Activated naive CD4-positive, alpha-beta T cell treated with anti-CD3 and anti-CD28 coated beads for 36 hours (primary cell): ENCODE measurements around the gene SHC2. TPM values are rescaled to one million over a fixed set of nuclear protein-coding genes. Genes with fewer than 3 reads are reported as not detected.

Experiments used
- CTCF ChIA-PET: fragments of 350-600 bp; sonication (Branson Sonifier 250); formaldehyde crosslinking; loops from one replicate; lab custom pipeline; 2021; ENCODE audit warnings: antibody characterized with exemption; lab: Charles Lee
- DNase-seq: peaks from one replicate; pipeline ENCODE4 v3.0.0-alpha.2; 2020
- H3K27ac Mint-ChIP-seq: one replicate; pipeline ENCODE4 v1.8.0; 2021; ENCODE audit warnings: mild to moderate bottlenecking, mixed read lengths
- H3K27me3 Mint-ChIP-seq: one replicate; pipeline ENCODE4 v1.8.0; 2021; ENCODE audit warnings: low read depth, mixed read lengths
- H3K36me3 Mint-ChIP-seq: one replicate; pipeline ENCODE4 v1.8.0; 2021; ENCODE audit warnings: low read depth, mixed read lengths
- H3K4me1 Mint-ChIP-seq: one replicate; pipeline ENCODE4 v1.8.0; 2021; ENCODE audit warnings: low read depth, mixed read lengths
- H3K4me3 Mint-ChIP-seq: one replicate; pipeline ENCODE4 v1.8.0; 2021; ENCODE audit warnings: mild to moderate bottlenecking, moderate library complexity, mixed read lengths
- H3K9me3 Mint-ChIP-seq: one replicate; pipeline ENCODE4 v1.8.0; 2021; ENCODE audit warnings: mixed read lengths
- intact Hi-C: fragments of 100-400 bp; cut with micrococcal nuclease; formaldehyde crosslinking; loops from one replicate; pipeline ENCODE4 v1.15.1; 2023
- total RNA-seq, 2 experiments: library from RNA; stranded (reverse); gene quantifications; one replicate each; pipeline ENCODE4 v1.2.3, GENCODE V29; 2021

Gene SHC2
- total RNA-seq, 2 experiments from 2014 or later, result not detected

- intact Hi-C loops, result no loop called here
- CTCF ChIA-PET, result no interaction called here
- no peak overlapping the region for H3K4me3 Mint-ChIP-seq
- H3K27me3 Mint-ChIP-seq, result peaks cover 9% of the 10 kb centered on the region
- no peak overlapping the region for H3K27ac Mint-ChIP-seq
- DNase-seq, result no peak
- no peaks in the 10 kb centered on the region for H3K36me3 Mint-ChIP-seq
- no peaks in the 10 kb centered on the region for H3K4me1 Mint-ChIP-seq
- H3K9me3 Mint-ChIP-seq, result no peaks in the 10 kb centered on the region
Observed at GRCh38 chr19:369876-370275, 91.0 kb downstream of the SHC2 start.

- DNase-seq, result no peak
- H3K27ac Mint-ChIP-seq, result no peak overlapping the region
- no peak overlapping the region for H3K4me3 Mint-ChIP-seq
- intact Hi-C loops, result no loop called here
- H3K36me3 Mint-ChIP-seq, result no peaks in the 10 kb centered on the region
- peaks cover 9% of the 10 kb centered on the region for H3K27me3 Mint-ChIP-seq
- no peaks in the 10 kb centered on the region for H3K4me1 Mint-ChIP-seq
- CTCF ChIA-PET, result no interaction called here
- no peaks in the 10 kb centered on the region for H3K9me3 Mint-ChIP-seq
Observed at GRCh38 chr19:369256-369655, 91.6 kb downstream of the SHC2 start.

DNA sequence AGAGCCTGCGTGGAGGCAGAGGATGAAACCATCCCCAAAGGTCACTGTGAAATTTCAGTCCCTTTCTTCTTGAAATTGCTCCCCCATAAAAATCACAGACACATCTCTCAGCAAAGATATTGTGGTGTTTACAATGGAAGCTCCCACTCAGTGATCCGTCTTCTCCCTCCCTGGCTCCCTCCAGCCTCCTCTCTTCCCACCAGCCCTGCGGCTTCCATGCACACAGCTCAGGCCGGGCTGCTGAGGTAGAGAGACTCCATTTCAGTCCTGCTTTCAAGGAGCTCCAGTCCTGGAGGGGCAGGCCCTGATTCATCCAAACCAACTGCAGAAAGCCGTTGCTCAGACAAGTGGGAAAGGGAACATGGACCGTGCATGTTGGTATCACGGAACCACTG is 92.2 kb downstream of the SHC2 start:
- Mint-ChIP-seq H3K9me3 (no peaks in the 10 kb centered on the region), H3K36me3 (no peaks in the 10 kb centered on the region), H3K4me3 (no peak overlapping the region), H3K27me3 (peaks cover 9% of the 10 kb centered on the region), H3K4me1 (no peaks in the 10 kb centered on the region), H3K27ac (no peak overlapping the region)
- CTCF ChIA-PET, result no interaction called here
- DNase-seq, result no peak
- intact Hi-C loops, result no loop called here

GRCh38 chr19:367963-368629 is 92.7 kb downstream of the SHC2 start:
- Mint-ChIP-seq H3K27me3 (peaks cover 9% of the 10 kb centered on the region), H3K4me3 (no peak overlapping the region), H3K4me1 (no peaks in the 10 kb centered on the region), H3K9me3 (no peaks in the 10 kb centered on the region), H3K27ac (no peak overlapping the region), H3K36me3 (no peaks in the 10 kb centered on the region)
- no peak for DNase-seq
- CTCF ChIA-PET, result no interaction called here
- intact Hi-C loops, result no loop called here

GRCh38 chr19:367561-367960 is 93.3 kb downstream of the SHC2 start:
- Mint-ChIP-seq H3K27me3 (peaks cover 11% of the 10 kb centered on the region), H3K9me3 (no peaks in the 10 kb centered on the region), H3K4me3 (no peak overlapping the region), H3K36me3 (no peaks in the 10 kb centered on the region), H3K27ac (no peak overlapping the region), H3K4me1 (no peaks in the 10 kb centered on the region)
- CTCF ChIA-PET, result no interaction called here
- no peak for DNase-seq
- intact Hi-C loops, result no loop called here

DNA sequence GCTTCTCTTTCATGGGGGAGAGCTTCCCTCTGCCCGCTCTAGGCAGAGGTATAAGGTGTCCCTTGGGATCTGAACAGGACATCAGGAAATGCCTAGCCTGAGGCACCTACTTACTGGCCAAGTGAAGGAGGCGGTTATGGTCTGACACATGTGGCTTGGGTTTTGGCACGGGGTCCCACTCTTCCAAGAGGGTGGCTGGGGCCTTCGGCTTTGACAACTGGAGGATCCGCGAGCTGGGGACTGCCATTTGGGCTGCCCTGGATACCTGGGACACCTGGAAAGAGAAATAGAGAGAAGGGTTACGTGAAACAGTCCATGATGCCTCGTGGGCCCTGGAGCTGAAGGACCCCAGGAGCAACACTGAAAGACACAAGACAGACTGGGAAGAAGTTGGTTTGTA is 93.9 kb downstream of the SHC2 start:
- no peak for DNase-seq
- H3K9me3 Mint-ChIP-seq, result no peaks in the 10 kb centered on the region
- intact Hi-C loops, result no loop called here
- H3K27ac Mint-ChIP-seq, result no peak overlapping the region
- no peaks in the 10 kb centered on the region for H3K36me3 Mint-ChIP-seq
- no peaks in the 10 kb centered on the region for H3K4me1 Mint-ChIP-seq
- no peak overlapping the region for H3K4me3 Mint-ChIP-seq
- peaks cover 11% of the 10 kb centered on the region for H3K27me3 Mint-ChIP-seq
- CTCF ChIA-PET, result no interaction called here

Other genes with a start within 250 kb of the SHC2 start
- gene PLPP2, start 169.6 kb downstream of the SHC2 start, total RNA-seq, result under 1 TPM; 0.25 to 0.41 TPM
- gene MIER2, start 116.2 kb downstream of the SHC2 start, total RNA-seq, result 10 to 100 TPM; 19.4 to 20.4 TPM
- gene C2CD4C, start 51.9 kb downstream of the SHC2 start, total RNA-seq, result under 1 TPM; 0.10 to 0.12 TPM
- gene MADCAM1, start 35.5 kb upstream of the SHC2 start, total RNA-seq, result under 1 TPM; 0.24 to 0.37 TPM
- gene TPGS1, start 46.5 kb upstream of the SHC2 start, total RNA-seq, result 1 to 10 TPM; 4.2 to 5.1 TPM
- 10 to 100 TPM; 42.1 to 42.5 TPM for gene CDC34, start 70.7 kb upstream of the SHC2 start, total RNA-seq
- 10 to 100 TPM; 20.7 TPM for gene GZMM, start 83.0 kb upstream of the SHC2 start, total RNA-seq
- gene BSG, start 111.6 kb upstream of the SHC2 start, total RNA-seq, result 100 to 1,000 TPM; 160 to 161 TPM
- gene HCN2, start 128.8 kb upstream of the SHC2 start, total RNA-seq, result under 1 TPM; 0.41 to 0.49 TPM
- 10 to 100 TPM; 63.8 to 65.6 TPM for gene POLRMT, start 172.5 kb upstream of the SHC2 start, total RNA-seq
- not detected for gene FGF22, start 178.8 kb upstream of the SHC2 start, total RNA-seq
- gene RNF126, start 202.2 kb upstream of the SHC2 start, total RNA-seq, result 100 to 1,000 TPM in 1 of 2 experiments, 10 to 100 TPM in 1; 99.5 to 108 TPM
- 1 to 10 TPM; 9.3 to 9.8 TPM for gene FSTL3, start 215.4 kb upstream of the SHC2 start, total RNA-seq
- gene PRSS57, start 234.4 kb upstream of the SHC2 start, total RNA-seq, result not detected
- gene PALM, start 247.9 kb upstream of the SHC2 start, total RNA-seq, result 1 to 10 TPM in 1 of 2 experiments, under 1 TPM in 1; 0.84 to 1.0 TPM